IPS-NIHi11 (cell line): ENCODE measurements around the gene IGSF3.

Experiments
- DNase-seq: peaks from one replicate; pipeline ENCODE4 v3.0.0; 2012; ENCODE audit warnings: mixed read lengths, low spot score

Gene IGSF3

DNA sequence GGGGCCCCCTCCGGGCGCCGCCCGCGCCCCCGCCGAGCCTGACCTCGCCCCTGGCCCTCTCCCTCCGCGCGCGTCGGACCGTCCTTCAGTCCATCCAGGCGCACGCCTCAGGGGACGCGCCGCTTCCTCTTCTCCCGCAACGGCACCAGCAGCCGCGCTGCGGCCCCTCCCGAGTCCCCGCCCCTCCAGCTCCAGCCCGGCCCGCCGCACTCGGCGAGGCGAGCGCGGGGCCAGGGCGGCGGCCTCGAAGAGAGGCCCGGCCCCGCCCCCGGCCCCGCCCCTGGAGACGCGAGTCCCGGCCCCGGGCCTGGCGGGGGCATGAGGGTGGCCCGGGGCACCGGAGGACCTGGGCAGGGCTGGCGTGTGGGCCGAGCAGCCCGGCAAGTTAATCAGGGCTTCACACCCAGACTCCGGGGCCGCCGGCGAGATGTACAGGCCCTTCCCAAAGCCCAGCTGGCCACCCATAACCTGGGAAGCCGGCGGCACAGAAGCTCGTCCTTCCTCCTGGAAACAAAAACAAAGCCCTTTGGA lies at the start of gene IGSF3:
TSS of gene IGSF3 (minus strand) at position 159 of the 531 bp plus-strand sequence. CDS start 1,407 bp downstream, outside the sequence.
- peak; percentile 95 for DNase-seq

DNA sequence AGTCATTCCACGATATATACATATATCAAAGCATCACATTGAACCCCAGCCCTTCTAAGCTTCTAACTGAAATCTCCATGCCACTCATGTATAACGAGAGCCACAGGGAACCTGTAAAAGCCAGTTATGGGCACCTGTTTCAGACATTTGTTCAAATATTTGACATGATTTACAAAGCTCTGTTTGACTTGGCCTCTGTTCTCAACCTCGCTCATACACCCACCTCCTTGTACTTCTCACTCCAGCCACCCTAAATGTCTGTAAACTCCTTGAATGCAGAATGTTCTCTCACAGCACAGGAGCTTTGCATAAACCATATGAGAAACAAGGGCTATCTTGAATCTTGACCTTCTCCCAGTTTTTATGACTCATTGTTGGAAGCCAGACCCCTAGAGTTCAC lies 49.8 kb upstream of the IGSF3 start:
- no peak for DNase-seq

DNA sequence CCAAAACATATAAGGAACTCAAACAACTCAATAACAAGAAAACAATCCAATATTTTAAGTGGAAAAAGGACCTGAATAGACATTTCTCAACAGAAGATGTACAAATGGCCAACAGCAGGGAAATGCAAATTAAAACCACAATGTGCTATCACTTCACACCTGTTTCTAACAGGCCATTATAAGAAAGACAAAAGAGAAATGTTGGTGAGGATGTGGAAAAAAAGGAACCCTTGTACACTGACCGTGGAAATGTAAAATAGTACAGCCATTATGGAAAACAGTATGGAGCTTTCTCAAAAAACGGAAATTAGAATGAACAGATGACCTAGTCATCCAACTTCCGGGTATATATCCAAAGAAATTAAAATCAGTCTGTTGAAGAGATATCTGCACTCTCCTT lies 48.9 kb upstream of the IGSF3 start:
- no peak for DNase-seq

DNA sequence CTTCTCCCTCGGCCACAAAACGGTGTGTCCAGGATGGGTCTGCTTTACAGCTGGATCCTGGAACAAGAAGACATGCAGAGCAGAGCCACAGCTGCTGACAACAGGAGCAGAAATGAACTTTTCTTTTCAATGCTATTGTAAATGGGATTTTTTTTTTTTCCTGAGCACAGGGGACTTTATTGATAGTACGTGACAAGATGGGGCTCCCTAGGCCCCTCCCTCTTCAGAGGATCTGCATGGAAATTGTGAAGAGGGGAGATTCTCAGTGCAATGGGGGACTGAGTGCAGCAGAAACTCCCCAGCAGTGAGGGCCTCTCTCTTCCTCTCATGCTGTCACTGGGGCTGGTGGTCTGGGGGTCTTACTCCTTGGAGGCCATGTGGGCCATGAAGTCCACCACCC lies 45.9 kb upstream of the IGSF3 start:
- DNase-seq, result no peak

DNA sequence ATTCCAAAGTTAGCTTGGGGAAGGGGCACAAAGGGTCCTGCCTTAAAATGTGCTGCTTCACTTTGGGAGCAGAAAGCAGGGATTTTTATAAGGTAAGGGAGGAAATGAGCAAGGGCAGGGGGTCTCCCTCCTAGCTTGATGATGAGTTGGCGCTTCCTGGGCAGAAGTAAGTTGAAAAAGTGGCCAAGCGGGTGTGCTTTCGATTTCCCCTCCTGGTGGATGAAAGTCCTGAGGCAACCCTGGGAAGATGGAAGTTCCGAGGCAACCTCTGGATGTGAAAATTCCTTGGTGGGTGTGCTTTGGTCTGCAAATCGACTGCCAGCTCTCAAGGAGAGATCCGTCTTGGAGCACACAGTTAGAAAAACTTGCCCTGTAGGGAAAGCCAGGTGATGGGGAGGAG lies 45.0 kb upstream of the IGSF3 start:
- no peak for DNase-seq

DNA sequence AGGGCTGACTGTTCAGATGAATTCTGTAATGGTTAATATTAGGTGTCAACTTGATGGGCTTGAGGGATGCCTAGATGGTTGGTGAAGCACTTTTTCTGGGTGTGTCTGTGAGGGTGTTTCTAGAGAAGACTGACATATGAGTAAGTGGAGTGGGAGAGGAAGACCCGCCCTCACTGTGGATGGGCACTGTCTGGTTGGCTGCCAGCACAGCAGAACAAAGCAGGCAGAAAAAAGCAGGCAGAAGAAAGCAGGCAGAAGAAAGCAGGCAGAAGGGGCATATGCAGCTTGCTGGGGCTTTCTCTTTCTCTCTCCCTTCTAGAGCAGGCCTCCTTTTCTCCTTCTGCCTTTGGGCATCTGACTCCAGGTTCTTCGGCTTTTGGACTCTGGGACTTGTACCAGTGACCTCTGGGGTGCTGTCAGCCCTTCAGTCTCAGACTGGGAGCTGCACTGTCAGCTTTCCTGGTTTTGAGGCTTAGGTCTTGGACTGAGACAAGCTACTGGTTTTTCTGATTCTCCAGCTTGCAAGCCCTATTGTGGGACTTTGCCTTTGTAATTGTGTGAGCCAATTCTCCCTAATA lies 43.8 kb upstream of the IGSF3 start:
- DNase-seq, result peak; percentile 42

DNA sequence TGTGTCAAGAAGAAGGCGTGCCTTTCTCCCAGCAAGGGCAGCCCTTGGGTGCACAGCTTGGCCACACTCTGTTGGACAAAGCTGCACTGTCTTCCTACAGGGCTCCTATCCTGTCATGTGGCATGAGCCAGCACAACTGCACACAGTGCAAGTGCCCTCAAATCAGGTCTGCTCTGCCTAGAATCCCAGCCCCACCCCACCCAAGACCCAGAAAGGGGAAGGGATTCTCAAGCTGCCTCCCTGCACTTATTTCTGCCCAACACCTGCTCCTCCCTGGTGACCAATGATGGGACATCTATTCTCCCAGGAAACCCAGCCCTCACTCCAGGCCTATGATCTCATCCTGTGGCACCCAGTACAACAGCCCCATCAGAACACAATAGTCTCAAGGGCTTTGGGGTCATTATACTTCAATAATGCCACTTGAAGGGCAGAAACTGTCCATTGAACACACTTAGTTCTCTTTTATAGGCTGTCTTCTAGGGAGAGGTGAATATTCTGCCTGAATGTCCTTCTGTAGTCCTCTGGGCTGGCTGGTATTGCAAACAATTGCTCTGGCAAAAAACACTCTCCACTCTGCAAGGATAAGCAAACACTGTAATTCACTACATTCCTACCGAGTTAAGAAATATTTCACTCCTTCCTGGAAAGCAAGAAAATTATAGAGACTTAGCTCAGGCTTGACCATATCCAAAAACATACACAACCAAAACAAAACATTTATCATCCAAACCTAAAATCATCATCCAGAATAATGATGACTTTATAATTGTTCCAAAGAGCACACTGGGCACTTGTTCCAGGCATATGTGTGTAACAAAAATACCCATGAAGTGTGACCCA lies 43.1 kb upstream of the IGSF3 start:
- no peak for DNase-seq

DNA sequence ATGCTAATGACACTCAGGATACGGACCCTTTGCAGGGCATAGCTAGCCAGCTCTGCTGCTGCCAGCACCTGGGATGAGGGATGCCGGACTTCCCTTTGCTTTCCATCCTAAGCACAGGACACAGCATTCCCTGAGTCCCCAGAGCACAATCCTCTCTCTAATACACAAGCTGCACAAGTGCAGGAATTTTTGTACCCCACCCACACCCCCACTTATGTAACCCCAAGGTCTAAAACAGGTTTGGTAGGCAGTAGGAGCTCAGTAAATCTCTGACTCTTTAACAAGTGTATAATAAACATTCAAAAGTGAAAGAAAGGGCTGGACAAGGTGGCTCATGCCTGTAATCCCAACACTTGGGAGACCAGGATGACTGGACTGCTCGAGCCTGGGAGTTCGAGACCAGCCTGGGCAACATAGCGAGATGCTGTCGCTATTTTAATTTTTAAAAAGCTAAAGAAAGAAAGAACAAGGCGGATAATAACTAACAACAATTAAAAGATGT lies 42.2 kb upstream of the IGSF3 start:
- DNase-seq, result no peak

DNA sequence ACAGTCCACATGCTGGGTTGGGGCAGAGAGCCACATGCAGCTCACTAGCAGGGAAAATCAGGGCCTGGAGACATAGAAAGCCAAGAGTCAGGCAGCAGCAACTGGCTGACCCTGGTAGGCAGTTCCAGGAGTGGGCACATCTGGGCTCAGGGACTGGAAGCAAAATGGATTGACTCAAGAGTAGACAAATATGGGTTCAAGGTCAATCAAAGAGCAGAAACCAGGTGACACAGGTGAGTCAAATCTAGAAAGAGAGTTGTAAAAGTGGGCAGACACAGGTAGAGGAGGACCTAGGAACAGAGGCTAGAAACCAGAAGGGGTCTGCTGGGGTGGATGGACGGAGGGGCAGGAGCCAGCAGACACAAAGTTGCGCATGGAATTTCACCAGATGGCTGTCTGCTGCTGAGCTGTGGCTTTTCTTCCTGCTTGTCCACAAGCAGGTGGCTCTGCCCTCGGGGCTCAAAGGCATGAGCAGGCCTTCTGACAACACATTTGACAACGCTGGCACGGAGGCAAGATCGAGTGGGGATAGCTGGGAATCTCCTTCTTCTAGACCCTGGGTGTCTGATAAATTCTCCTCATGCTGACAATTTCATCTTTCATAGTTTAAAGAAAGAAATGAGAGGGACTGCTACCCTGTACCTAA lies 40.8 kb upstream of the IGSF3 start:
- no peak for DNase-seq

DNA sequence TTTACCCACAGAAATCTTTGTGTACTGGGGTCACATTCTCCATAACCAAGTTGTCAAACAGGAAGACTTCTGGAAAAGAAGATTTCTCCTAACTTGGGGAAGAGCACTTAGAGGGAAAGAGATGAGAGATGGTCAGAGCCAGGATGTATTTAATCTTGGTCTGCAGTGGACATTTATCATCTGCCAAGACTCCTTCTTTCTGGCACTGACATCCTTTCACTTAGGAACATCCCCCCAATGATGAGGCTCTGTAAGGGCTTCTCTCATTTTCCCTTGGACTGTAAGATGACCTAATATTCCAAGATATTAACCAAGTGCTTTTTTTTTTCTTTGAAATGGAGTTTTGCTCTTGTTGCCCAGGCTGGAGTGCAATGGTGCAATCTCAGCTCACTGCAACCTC lies 39.3 kb upstream of the IGSF3 start:
- no peak for DNase-seq

DNA sequence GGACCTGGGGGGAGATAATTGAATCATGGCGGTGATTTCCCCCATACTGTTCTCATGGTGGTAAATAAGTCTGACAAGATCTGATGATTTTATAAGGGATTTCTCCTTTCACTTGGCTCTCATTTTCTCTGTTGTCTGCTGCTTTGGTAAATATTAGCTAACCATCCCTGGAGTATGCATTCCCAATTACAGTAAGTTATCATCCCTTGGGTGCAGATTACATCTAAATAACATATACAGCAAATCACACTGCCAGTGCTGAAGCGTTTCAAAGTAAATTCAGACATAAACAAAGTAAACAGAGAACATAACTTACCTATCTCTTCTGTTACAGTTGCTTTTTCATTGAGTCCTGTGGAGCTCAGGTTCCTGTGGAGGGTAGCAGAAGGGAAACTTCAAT lies 38.6 kb upstream of the IGSF3 start:
- no peak for DNase-seq

DNA sequence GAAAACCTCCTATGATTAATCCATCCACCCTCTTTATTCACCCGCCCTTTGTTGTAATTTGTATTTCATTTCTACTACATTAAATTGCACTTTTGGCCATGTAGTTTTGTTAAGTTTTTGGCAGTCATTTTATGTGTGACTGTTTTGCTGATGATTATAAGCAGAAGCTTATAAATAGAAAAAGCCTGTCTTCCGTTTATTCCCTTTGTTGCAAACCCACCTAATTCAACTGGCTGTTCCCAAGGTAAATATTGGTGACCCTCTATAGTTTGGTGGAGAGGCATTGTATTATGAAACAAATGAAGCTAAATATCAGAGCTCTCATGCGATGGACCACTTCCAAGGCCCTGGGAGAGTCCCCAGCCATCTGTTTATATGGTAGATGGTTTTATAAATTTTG lies 36.7 kb upstream of the IGSF3 start:
- no peak for DNase-seq

DNA sequence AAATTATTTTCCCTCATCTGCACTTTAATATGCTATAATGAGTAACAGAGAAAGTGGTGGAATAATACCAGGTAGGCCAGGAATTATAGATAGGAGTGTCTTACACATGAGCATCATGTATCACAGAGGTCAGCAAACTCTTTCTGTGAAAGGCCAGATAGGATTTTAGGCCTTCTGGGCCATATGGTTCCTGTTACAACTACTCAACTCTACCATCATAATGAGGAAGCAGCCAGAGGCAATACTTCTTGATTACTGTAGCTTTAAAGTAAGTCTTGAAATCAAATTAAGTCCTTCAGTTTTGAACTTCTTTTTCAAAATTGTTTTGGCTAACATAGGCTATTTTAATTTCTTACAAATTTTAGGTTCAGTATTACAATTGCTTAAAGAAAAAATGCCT lies 32.1 kb upstream of the IGSF3 start:
- no peak for DNase-seq

DNA sequence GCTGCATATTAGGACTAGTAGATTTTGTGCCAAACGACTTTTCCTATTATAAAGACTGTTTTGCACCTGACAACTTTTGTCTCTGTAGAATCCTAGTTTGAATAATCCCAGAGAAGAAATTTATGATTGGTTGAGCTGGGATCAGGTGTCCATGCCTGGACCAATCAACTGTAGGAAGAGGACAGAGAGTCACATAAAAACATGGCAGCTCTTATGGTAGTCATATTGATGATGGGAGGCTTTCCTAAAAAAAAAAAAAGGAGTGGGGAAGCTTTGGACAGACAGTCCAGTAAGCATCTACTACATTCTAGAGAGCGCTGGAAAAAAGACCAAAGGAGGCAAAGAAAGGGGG lies 30.7 kb upstream of the IGSF3 start:
- DNase-seq, result no peak

DNA sequence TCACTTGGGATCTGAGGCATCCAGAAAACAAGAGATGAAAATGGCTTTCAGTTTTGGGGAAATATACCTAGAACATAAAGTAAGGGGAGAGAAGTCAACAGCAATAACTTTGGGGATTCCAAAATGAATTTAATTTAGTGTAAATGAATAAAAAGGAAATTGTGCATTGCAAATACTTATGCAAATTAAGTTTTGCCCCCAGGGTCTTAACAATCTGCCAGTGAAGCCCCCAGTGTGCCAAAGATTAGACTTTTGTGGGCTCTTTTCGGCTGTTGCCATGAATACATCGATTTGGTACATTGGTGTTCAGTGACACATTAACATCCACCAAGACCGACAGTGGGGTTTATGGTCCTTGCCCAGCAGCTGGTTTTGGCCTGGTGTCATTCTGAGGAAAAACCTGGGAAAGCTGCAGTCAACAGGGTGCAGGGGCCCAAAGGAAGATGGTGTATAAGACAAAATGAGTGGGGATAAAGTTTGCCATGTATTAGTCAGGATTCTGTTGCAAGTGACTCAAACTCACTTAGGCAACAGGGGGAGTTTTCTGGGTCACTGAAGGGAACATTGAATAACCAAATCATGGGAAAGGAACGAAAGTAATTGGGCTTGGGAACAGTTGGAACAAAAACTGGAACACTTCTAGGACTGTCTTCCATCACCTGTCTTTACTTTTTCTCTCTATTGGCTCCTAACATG lies 30.2 kb upstream of the IGSF3 start:
- no peak for DNase-seq

DNA sequence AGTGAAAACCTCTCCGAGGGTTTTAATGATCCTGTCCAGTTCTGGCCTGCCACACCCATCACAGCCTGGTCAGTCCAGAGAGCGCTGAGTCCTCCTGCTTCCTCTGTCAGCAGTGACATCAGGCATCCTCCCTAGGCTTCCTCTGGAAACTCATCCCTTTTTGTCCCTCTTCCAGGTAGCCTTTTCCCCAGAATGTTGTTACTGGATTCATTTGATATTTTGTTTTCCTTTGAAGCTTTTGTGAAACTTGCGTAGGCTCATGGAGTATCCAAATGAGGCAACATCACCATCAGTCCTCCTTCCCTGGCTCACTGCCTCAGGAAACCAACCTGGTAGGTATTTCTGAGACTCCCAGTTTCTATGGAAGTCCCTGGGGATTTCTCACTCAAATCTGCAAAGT lies 27.0 kb upstream of the IGSF3 start:
- no peak for DNase-seq

DNA sequence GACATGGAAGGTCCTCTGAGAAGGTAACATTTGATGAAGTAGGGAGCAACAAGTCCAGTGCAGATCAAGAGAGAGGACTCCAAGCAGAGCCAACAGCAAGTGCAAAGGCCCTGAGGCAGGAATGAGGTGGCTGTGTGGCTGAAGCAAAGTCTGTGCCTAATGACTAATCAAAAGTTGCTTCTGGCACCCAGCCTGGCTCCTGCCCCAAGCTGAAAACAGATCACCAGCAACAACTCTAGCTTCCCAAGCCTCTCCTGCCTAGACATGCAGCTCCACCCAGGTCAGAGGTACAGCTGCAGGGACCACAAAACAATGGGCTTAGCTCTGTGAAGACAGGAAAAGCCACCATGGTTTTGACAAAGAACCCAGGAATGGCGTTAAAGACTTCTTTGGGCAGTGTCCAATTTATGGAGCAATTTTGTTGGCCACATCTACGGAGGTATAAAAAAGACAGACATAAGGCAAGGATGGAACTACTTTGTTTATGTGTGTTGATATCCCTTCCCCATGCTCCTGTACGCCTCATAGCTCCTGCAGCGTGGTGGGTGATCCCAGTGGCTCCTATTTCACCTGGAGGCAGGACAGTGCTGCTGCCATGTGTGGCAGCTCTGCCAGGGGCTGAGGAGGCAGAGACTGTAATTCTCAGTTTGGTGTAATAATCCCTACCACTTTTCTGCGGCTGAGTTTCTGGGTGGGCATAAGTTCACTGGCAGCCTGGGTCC lies 26.4 kb upstream of the IGSF3 start:
- no peak for DNase-seq

DNA sequence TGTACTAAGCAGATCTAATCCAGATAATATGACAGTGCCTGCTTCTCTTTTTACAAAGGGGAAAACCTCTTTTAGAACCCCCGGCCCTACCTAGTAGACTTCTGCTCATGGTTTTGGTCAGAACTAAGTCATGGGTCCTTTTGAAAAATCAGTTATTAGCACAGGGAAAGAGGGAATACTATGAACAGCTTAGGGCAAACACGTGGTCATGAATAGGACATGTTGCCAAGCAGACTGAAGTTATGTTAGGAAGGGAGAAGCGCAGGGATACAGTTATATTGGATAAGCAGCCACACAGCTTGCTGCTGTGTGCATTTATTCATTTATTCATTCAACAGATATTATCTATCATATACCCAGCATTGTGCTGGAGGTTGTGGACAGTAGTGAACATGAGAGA lies 25.3 kb upstream of the IGSF3 start:
- no peak for DNase-seq

DNA sequence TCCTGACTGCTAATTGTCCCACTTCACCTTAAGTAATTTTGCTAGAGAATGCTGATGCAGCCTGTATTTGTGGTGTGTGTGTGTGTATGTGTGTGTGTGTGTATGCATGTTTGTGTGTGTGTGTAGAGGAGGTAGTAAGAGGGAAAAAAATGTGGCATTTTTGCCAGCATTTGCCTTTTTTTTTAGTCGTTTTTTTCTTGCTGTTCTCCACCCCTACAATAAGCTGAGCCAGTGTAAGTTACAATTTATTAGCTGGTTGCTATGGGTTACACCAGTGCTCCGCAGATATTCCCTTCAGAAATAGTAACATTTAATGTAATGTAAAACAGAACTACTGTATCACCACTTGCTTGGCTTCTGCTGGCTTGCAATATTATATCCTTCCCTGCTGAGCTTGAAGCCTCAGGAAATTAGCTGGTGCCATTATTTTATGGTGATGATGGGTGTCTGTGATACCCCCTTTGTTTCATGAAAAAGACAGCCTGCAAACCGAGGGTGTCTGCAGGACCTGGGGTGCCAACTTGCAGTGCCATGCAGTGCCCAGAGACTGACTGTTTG lies 23.4 kb upstream of the IGSF3 start:
- no peak for DNase-seq

DNA sequence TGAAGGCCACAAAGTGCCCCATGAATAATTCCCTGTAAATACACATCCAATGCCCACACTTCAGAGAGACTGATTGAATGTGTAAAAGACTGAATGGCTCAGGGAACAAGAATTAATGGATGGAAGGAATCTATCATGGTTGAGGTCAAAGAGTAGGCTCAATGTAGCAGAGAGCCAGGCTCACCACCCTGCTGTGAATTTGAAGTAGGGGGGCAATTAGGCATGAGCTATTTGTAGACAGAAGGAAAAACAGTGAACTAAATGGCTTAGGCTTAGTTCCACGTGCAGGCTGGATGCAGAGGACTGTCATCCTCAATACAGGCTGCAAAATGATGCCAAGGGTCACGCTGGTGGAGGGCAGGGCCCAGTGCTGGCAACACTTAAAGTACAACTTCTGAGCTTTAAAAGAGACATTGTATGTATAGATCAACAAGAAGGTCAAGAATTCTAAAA lies 22.9 kb upstream of the IGSF3 start:
- DNase-seq, result no peak

DNA sequence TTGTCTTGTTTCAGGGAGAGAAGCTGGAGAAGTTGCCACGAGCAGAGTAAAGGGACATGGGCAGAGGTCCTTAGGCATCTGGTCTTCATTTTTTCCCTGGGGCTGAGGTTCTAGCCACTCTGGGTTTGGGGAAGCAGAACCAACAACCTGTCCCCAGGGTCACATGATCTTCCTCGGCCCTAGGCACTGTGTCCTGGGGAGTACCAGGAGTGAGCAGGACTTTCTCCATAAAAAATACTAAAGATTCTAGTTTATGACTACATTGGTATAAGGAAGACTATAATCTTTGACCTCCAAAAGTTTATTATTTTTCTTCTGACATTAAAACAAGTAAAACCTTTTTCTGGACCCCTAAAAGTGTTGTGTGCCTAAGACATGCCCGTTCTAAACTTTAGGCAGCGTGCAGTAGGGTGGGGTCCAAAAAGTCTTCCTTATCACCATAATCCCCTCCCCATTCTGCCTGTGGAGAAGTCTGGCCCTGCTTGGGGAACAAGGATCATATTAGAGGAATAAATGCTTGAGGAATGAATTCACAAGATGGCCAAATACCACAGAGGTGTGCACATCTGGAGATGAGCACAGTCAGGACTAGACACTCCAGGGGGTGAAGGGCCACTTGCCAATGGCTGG lies 19.3 kb upstream of the IGSF3 start:
- no peak for DNase-seq
